Measurements from ENCODE around the gene IFT80. TPM values are rescaled to one million over a fixed set of nuclear protein-coding genes. Genes with fewer than 3 reads are reported as not detected.
A peak's percentile ranks its signal among the peaks of the same experiment; 100 is the strongest.

IFT80 gene
- total RNA-seq, 6 experiments from 2014 or later = 6.7 to 13.7 (median 8.5) TPM

DNA sequence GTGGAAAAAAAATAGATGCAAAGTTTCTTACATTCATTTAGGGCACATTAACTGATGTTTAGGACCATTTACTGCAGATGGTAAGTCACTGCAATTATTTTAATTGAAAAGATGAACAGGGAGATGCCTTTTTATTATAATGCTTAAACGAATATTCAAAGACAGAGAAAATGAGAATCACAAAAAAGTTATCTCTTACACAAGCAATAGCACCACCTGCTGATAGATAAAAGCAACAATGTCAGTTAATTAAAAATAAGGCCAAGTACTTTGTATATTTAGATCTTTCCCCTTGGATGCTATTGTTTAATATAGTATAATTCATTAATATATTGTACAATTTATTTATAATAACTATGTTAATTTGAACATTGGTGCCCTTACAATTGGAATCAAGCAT lies 55.9 kb downstream of the IFT80 start:
- Histone ChIP-seq H3K4me1 (no peaks in the 10 kb centered on the region), H3K9me3 (no peaks in the 10 kb centered on the region), H3K4me3 (no peak overlapping the region), H3K27me3 (no peaks in the 10 kb centered on the region), H3K27ac (no peak overlapping the region), H3K36me3 (no peaks in the 10 kb centered on the region)
- WGBS (ENCODE audit: insufficient coverage, low coverage, low lambda C conversion rate, missing lambda C conversion rate) = 3% methylated on average over 1 of the region's 1 CpG
- DNase-seq (no peak), ATAC-seq (peak in 3 of 4 donors; percentile 47 to 60 (median 56))
- intact Hi-C loops (cut with DNase I) = no loop called here
- no peak for TF ChIP-seq POLR2A (IDR thresholded peaks at IDR 0.05)
- TF ChIP-seq, protein P1, sequence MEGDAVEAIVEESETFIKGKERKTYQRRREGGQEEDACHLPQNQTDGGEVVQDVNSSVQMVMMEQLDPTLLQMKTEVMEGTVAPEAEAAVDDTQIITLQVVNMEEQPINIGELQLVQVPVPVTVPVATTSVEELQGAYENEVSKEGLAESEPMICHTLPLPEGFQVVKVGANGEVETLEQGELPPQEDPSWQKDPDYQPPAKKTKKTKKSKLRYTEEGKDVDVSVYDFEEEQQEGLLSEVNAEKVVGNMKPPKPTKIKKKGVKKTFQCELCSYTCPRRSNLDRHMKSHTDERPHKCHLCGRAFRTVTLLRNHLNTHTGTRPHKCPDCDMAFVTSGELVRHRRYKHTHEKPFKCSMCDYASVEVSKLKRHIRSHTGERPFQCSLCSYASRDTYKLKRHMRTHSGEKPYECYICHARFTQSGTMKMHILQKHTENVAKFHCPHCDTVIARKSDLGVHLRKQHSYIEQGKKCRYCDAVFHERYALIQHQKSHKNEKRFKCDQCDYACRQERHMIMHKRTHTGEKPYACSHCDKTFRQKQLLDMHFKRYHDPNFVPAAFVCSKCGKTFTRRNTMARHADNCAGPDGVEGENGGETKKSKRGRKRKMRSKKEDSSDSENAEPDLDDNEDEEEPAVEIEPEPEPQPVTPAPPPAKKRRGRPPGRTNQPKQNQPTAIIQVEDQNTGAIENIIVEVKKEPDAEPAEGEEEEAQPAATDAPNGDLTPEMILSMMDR (IDR thresholded peaks at IDR 0.05) = peak; percentile 50 to 61 (median 53)

DNA sequence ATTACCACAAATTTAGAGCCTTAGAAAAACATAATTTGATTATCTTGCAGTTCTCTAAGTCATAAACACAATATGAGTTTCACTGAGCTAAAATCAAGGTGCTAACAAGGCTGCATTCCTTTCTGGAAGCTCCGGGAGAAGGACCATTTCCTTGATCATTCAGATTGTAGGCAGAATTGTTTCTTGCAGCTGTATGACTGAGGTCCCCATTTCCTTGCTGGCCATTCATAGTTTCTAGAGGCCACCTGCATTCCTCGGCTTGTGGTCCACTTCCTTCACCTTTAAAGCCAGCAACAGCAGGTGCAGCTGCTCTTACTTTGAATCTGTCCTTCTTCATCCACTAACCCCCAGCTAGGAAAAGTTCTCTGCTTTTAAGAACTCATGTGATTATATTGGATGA lies 58.7 kb downstream of the IFT80 start:
- Histone ChIP-seq H3K36me3 (no peaks in the 10 kb centered on the region), H3K27ac (no peak overlapping the region), H3K4me3 (no peak overlapping the region), H3K27me3 (no peaks in the 10 kb centered on the region), H3K9me3 (no peaks in the 10 kb centered on the region), H3K4me1 (no peaks in the 10 kb centered on the region)
- intact Hi-C loops (cut with DNase I) = no loop called here
- no peak for ATAC-seq
- no peak for DNase-seq
- 89% methylated on average over 1 of the region's 2 CpGs for whole genome bisulfite sequencing (ENCODE audit: insufficient coverage, low coverage, low lambda C conversion rate, missing lambda C conversion rate)
- TF ChIP-seq POLR2A (IDR thresholded peaks at IDR 0.05) = no peak
- TF ChIP-seq, protein P1 (IDR thresholded peaks at IDR 0.05) = no peak

DNA sequence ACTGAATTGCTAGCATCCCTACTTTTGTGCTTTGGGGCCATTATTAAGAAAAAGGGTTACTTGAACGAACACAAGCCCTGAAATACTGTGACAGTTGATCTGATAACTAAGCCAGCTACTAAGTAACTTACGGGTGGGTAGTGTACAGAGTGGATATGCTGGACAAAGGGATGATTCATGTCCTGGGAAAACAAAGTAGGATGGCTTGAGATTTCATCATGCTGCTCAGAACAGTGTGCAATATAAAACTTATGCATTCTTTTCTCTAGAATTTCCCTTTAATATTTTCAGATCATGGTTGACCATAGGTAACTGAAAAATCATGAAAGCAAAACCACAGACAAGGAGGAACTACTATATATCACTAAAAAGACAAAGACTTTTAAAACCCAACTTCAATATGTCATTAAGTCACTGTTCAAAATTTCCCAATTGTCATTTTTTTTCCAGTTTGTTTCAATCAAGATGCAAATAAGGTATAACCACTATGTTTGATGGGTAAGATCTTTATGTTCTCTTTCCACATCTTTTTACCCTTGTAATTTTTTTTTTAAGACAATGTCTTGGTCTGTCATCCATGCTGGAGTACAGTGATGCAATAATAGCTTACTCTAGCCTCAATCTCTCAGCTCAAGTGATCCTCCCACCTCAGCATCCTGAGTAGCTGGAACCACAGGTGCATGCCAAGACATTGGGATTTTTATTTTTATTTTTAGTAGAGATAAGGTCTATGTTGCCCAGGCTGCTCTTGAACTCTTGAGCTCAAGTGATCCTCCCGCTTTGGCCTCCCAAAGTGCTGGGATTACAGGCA lies 67.7 kb downstream of the IFT80 start:
- no peak overlapping the region for H3K27ac ChIP-seq
- DNase-seq (no peak), ATAC-seq (peak in 2 of 4 donors; percentile 43 to 58)
- H3K4me3 ChIP-seq = no peak overlapping the region
- no peaks in the 10 kb centered on the region for H3K36me3 ChIP-seq
- H3K27me3 ChIP-seq = no peaks in the 10 kb centered on the region
- TF ChIP-seq, protein P1 (IDR thresholded peaks at IDR 0.05) = no peak
- no peak for TF ChIP-seq POLR2A (IDR thresholded peaks at IDR 0.05)
- no peaks in the 10 kb centered on the region for H3K4me1 ChIP-seq
- 69% methylated on average over 3 of the region's 3 CpGs for WGBS (ENCODE audit: insufficient coverage, low coverage, low lambda C conversion rate, missing lambda C conversion rate)
- intact Hi-C loops (cut with DNase I) = no loop called here
- H3K9me3 ChIP-seq = no peaks in the 10 kb centered on the region

DNA sequence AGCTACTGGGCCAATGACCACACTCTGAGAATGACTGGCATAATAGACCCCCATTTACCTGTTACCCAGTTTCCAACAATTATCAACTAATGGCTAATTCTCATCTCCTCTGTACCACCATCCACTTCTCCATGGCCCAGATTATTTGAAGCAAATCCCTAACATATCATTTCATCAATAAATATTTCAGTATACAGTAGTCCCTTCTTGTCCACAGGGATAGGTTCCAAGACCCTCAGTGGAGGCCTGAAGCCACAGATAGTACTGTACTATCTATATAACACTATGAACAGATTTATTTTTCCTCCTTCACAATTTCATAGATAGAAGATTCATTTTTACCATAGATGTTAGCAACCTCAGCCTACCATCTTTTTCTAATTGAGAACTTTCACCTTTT lies 68.3 kb downstream of the IFT80 start:
- intact Hi-C loops (cut with DNase I) = no loop called here

More for the DNA sequence above, 68.3 kb downstream of the IFT80 start:
- H3K27ac ChIP-seq = no peak overlapping the region
- H3K36me3 ChIP-seq = no peaks in the 10 kb centered on the region
- no peak for TF ChIP-seq POLR2A (IDR thresholded peaks at IDR 0.05)
- TF ChIP-seq, protein P1 (IDR thresholded peaks at IDR 0.05) = no peak
- H3K27me3 ChIP-seq = no peaks in the 10 kb centered on the region
- no peaks in the 10 kb centered on the region for H3K4me1 ChIP-seq
- DNase-seq = no peak
- ATAC-seq = no peak
- no peaks in the 10 kb centered on the region for H3K9me3 ChIP-seq
- no peak overlapping the region for H3K4me3 ChIP-seq
